Nephron (organoid): ENCODE data around the gene LEFTY1.

Experiments
- H3K27ac Mint-ChIP-seq, 3 experiments: 2 replicates each; pipeline ENCODE4 v1.8.0; 2020; ENCODE audit warnings: mixed read lengths in 3 of 3, mild to moderate bottlenecking in 2 of 3, moderate library complexity in 1 of 3
- H3K27me3 Mint-ChIP-seq: 2 replicates; pipeline ENCODE4 v1.8.0; 2021; ENCODE audit warnings: low read depth, mild to moderate bottlenecking, moderate library complexity, mixed read lengths
- H3K36me3 Mint-ChIP-seq: 2 replicates; pipeline ENCODE4 v1.8.0; 2020; ENCODE audit warnings: low read depth, mixed read lengths
- H3K4me1 Mint-ChIP-seq: 2 replicates; pipeline ENCODE4 v1.8.0; 2020; ENCODE audit warnings: mixed read lengths
- H3K4me3 Mint-ChIP-seq, 3 experiments: 2 replicates each; pipeline ENCODE4 v1.8.0; 2020; ENCODE audit warnings: mild to moderate bottlenecking in 3 of 3, mixed read lengths in 3 of 3, moderate library complexity in 2 of 3
- H3K9me3 Mint-ChIP-seq: 2 replicates; pipeline ENCODE4 v1.8.0; 2020; ENCODE audit warnings: mixed read lengths
- CTCF ChIP-seq, 3 experiments: fragments of 200-600 bp; sonication (generic); IDR thresholded peaks; one replicate each; pipeline ENCODE4 v1.5.0; 2021; ENCODE audit warnings: antibody characterized with exemption in 3 of 3; ENCODE audit not compliant: unreplicated experiment in 3 of 3

LEFTY1 gene

GRCh38 chr1:225845097-225845496 lies 43.8 kb downstream of the LEFTY1 start:
- Mint-ChIP-seq H3K27me3 (no peaks in the 10 kb centered on the region), H3K27ac (peak overlapping the region in 2 of 3 experiments; percentile 42 to 75), H3K9me3 (no peaks in the 10 kb centered on the region)

GRCh38 chr1:225844236-225845061 lies 44.5 kb downstream of the LEFTY1 start:
- H3K4me3 Mint-ChIP-seq, result no peak overlapping the region

More at GRCh38 chr1:225845097-225845496, 43.8 kb downstream of the LEFTY1 start:
- Mint-ChIP-seq H3K4me3 (no peak overlapping the region), H3K36me3 (peaks cover 49% of the 10 kb centered on the region), H3K4me1 (peaks cover 28% of the 10 kb centered on the region)
- no peak for TF ChIP-seq CTCF (IDR thresholded peaks at IDR 0.05; ENCODE audit: unreplicated experiment in 3 of 3)

GRCh38 chr1:225843426-225843795 lies 45.5 kb downstream of the LEFTY1 start:
- H3K27me3 Mint-ChIP-seq, result no peaks in the 10 kb centered on the region
- H3K4me3 Mint-ChIP-seq, result no peak overlapping the region
- no peak for TF ChIP-seq CTCF (IDR thresholded peaks at IDR 0.05; ENCODE audit: unreplicated experiment in 3 of 3)
- peak overlapping the region in 2 of 3 experiments; percentile 1 to 60 for H3K27ac Mint-ChIP-seq
- H3K36me3 Mint-ChIP-seq, result peaks cover 43% of the 10 kb centered on the region
- no peaks in the 10 kb centered on the region for H3K9me3 Mint-ChIP-seq
- peaks cover 16% of the 10 kb centered on the region for H3K4me1 Mint-ChIP-seq

More at GRCh38 chr1:225844236-225845061, 44.5 kb downstream of the LEFTY1 start:
- peaks cover 21% of the 10 kb centered on the region for H3K4me1 Mint-ChIP-seq
- peak overlapping the region in 1 of 3 experiments; percentile 1 for H3K27ac Mint-ChIP-seq
- H3K36me3 Mint-ChIP-seq, result peaks cover 49% of the 10 kb centered on the region
- no peaks in the 10 kb centered on the region for H3K27me3 Mint-ChIP-seq
- TF ChIP-seq CTCF (IDR thresholded peaks at IDR 0.05; ENCODE audit: unreplicated experiment in 3 of 3), result no peak
- no peaks in the 10 kb centered on the region for H3K9me3 Mint-ChIP-seq

- no peak for TF ChIP-seq CTCF (IDR thresholded peaks at IDR 0.05; ENCODE audit: unreplicated experiment in 3 of 3)
- Mint-ChIP-seq H3K27me3 (no peaks in the 10 kb centered on the region), H3K27ac (peak overlapping the region in 2 of 3 experiments; percentile 1 to 60), H3K4me3 (no peak overlapping the region), H3K36me3 (peaks cover 38% of the 10 kb centered on the region), H3K4me1 (peaks cover 11% of the 10 kb centered on the region), H3K9me3 (no peaks in the 10 kb centered on the region)
Observed at GRCh38 chr1:225842788-225843425, 46.0 kb downstream of the LEFTY1 start.

- Mint-ChIP-seq H3K4me3 (no peak overlapping the region), H3K9me3 (no peaks in the 10 kb centered on the region), H3K27ac (no peak overlapping the region), H3K27me3 (no peaks in the 10 kb centered on the region), H3K4me1 (peaks cover 9% of the 10 kb centered on the region), H3K36me3 (peaks cover 38% of the 10 kb centered on the region)
- no peak for TF ChIP-seq CTCF (IDR thresholded peaks at IDR 0.05; ENCODE audit: unreplicated experiment in 3 of 3)
Observed at GRCh38 chr1:225842074-225842473, 46.9 kb downstream of the LEFTY1 start.
